Epithelial cell of esophagus (primary cell): ENCODE data around the gene MRTFA.
A peak's percentile ranks its signal among the peaks of the same experiment; 100 is the strongest.

Source experiments
- DNase-seq: peaks from one replicate; pipeline ENCODE4 v3.0.0; 2010; ENCODE audit warnings: low read depth
- H3K4me3 ChIP-seq: 2 replicates; pipeline ENCODE4 v1.5.1; 2011; ENCODE audit warnings: mild to moderate bottlenecking, low read length, control low read depth
- CTCF ChIP-seq: IDR thresholded peaks from 2 replicates; pipeline ENCODE4 v1.5.1; 2011; ENCODE audit warnings: low read depth, mild to moderate bottlenecking, low read length, control low read depth, inconsistent platforms; ENCODE audit not compliant: insufficient read depth; ENCODE audit errors: missing control alignments

The MRTFA gene

GRCh38 chr22:40616578-40616977, 19.9 kb downstream of the MRTFA start:
- H3K4me3 ChIP-seq = no peak overlapping the region
- no peak for DNase-seq
- TF ChIP-seq CTCF = no peak

- DNase-seq = no peak
- no peak for TF ChIP-seq CTCF
Measured at GRCh38 chr22:40613067-40613466, 23.5 kb downstream of the MRTFA start.

GRCh38 chr22:40612291-40612751, 24.2 kb downstream of the MRTFA start:
- H3K4me3 ChIP-seq = no peak overlapping the region
- TF ChIP-seq CTCF = no peak
- DNase-seq = peak; percentile 31

More at GRCh38 chr22:40613067-40613466, 23.5 kb downstream of the MRTFA start:
- H3K4me3 ChIP-seq = no peak overlapping the region

DNA sequence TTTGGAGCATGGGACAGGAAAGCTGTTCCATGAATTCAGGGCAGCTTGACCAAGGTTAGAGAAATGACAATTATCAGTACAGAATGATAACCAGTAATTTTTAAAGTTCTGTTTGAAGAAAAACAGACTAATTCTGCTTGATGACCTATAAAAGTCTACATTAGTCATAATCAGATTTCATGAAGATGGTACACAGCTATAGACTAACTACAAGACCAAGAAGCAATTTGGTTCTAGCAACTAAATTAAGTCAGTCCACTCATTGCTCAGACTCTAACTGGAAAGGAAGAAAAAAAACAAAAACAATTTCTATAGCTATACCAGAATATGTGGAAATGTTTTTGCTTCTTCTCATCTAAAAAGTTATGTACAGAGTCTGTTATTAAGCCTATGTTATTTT, 24.9 kb downstream of the MRTFA start:
- H3K4me3 ChIP-seq = no peak overlapping the region
- no peak for TF ChIP-seq CTCF
- DNase-seq = no peak

GRCh38 chr22:40610329-40610850, 26.1 kb downstream of the MRTFA start:
- no peak for TF ChIP-seq CTCF
- no peak overlapping the region for H3K4me3 ChIP-seq
- DNase-seq = no peak

DNA sequence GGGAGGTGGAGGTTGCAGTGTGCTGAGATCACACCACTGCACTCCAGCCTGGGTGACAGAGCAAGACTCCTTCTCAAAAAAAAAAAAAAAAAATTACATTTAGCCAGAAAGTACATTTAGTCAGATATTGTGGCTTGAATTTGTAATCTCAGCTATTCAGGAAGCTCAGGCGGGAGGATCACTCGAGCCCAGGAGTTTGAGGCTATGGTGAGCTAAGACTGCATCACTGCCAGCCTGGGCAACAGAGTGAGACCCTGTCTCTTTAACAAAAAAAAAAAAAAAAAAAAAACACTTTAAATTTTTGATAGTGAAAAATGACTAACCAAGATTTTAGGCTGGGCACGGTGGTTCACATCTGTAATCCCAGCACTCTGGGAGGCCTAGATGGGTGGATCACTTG, 27.3 kb downstream of the MRTFA start:
- no peak overlapping the region for H3K4me3 ChIP-seq
- no peak for DNase-seq
- no peak for TF ChIP-seq CTCF

- DNase-seq = no peak
- no peak for TF ChIP-seq CTCF
- H3K4me3 ChIP-seq = no peak overlapping the region
Measured at GRCh38 chr22:40607506-40607905, 29.0 kb downstream of the MRTFA start.
